ENCODE results near the gene BAMBI.

BAMBI gene

GRCh38 chr10:28730031-28730778 lies 52.9 kb downstream of the BAMBI start:
- Histone ChIP-seq H3K9me3 (ENCODE audit: control insufficient read depth, low read length) (no peaks in the 10 kb centered on the region), H2AFZ (no peak overlapping the region), H3K9ac (no peak overlapping the region), H3K27ac (no peak overlapping the region), H3K79me2 (no peaks in the 10 kb centered on the region), H3K4me3 (ENCODE audit: low read depth, low read length) (no peak overlapping the region), H3K4me1 (peaks cover 6% of the 10 kb centered on the region), H3K36me3 (ENCODE audit: control insufficient read depth, insufficient read depth, low read length) (no peaks in the 10 kb centered on the region), H3K27me3 (ENCODE audit: control insufficient read depth, insufficient read depth, low read length) (no peaks in the 10 kb centered on the region), H3K4me2 (ENCODE audit: low read length) (no peak overlapping the region)
- TF ChIP-seq CTCF (IDR thresholded peaks at IDR 0.05), result no peak

- no peak overlapping the region for H3K4me3 ChIP-seq (ENCODE audit: low read depth, low read length)
- H2AFZ ChIP-seq, result no peak overlapping the region
- H3K79me2 ChIP-seq, result no peaks in the 10 kb centered on the region
- TF ChIP-seq CTCF (IDR thresholded peaks at IDR 0.05), result no peak
- H3K36me3 ChIP-seq (ENCODE audit: control insufficient read depth, insufficient read depth, low read length), result no peaks in the 10 kb centered on the region
- no peak overlapping the region for H3K27ac ChIP-seq
- H3K4me2 ChIP-seq (ENCODE audit: low read length), result no peak overlapping the region
- H3K9me3 ChIP-seq (ENCODE audit: control insufficient read depth, low read length), result no peaks in the 10 kb centered on the region
- peaks cover 8% of the 10 kb centered on the region for H3K4me1 ChIP-seq
- H3K9ac ChIP-seq, result no peak overlapping the region
- no peaks in the 10 kb centered on the region for H3K27me3 ChIP-seq (ENCODE audit: control insufficient read depth, insufficient read depth, low read length)
Measured at GRCh38 chr10:28732091-28732490, 54.8 kb downstream of the BAMBI start.
